Fibroblast of skin of left biceps (primary cell): ENCODE data around the gene ZNF569.
"Not testable (repeated sequence)": the region's sequence is repeated elsewhere in the genome, so short reads cannot be mapped to it uniquely, and the experiment has no call there.

Experiments used
- DNase-seq, 2 experiments: peaks; one replicate each; pipeline ENCODE4 v3.0.0-alpha.2; 2013; ENCODE audit warnings: low read depth in 2 of 2

Gene ZNF569

GRCh38 chr19:37401078-37401477, 66.2 kb downstream of the ZNF569 start:
- no peak for DNase-seq

DNA sequence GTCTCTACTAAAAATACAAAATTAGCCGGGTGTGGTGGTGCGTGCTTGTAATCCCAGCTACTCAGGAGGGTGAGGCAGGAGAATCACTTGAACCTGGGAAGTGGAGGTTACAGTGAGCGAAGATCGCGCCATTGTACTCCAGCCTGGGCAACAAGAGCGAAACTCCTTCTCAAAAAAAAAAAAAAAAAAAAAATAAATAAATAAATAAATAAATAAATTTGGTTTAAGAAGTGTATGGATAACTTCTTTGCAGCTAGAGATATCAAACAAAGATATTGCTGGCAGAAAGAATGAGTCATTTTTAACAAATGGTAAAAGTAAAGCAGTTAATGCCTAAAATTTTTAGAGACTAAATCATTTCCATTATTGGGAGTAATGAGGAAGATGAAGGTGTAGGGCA, 75.8 kb downstream of the ZNF569 start:
- DNase-seq = not testable (repeated sequence)

- no peak for DNase-seq
Observed at GRCh38 chr19:37389234-37389633, 78.0 kb downstream of the ZNF569 start.

DNA sequence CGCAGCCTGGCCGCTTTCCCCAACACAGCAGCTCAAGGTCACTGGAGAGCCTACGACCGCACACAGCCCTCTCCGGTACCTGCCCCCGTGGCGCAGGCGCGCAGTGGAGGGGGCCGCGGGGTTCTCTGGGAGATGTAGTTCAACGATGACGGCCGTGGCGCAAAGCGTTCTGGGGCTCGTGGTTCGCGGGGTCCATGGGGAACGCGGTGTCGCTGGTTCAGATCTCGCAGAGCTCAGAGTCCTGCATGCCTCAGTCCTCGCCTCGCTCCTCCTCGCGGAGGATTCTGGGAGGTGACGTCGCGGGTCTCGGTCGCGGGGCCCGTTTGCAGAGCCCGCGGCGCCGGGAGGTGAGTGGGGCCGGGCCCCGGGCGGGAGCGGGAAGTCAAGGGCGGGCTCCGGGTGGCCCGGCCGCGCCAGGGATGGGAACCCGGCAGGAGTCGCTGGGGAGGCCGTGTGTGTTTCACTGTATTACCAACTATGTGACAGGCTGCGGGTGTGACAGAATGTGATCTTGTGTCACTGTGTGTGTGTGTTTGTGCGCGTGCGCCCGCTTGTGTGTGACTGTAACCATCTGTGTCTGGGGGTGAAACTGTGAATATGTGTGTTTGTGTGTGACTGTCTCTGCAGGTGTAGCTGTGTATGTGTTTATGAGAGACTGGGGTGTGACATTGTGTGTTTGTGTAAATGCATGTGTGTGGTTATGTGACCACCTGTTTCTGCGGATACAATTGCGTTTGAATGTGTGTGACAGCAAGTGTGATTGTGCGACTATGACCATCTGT, 96.2 kb downstream of the ZNF569 start, which contains the start of gene ZNF527:
TSS of gene ZNF527 (plus strand) at position 220 of the 782 bp plus-strand sequence. CDS start 3,100 bp downstream, outside the sequence.
- peak; percentile 87 to 88 for DNase-seq

DNA sequence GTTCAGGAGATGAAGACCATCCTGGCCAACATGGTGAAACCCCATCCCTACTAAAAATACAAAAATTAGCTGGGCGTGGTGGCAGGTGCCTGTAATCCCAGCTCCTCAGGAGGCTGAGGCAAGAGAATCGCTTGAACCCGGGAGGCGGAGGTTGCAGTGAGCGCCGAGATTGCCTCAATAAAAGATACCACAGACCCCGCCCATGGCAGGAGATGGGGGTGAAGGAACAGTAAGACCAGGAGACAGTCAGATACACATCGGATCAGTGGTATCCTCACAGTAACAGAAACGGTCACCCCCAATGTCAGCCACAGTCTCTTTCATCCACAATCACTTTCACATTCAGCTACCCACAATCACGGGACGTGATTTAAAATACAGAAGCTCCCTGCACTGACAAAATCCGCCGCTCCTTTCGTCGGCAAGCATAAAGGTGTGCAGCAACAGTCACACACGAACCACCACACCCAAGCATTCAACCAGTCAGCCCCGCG, 96.8 kb downstream of the ZNF569 start:
- not testable (repeated sequence) for DNase-seq

- DNase-seq = no peak
Observed at GRCh38 chr19:37362733-37363132, 104.5 kb downstream of the ZNF569 start.

GRCh38 chr19:37361994-37362393, 105.2 kb downstream of the ZNF569 start:
- no peak for DNase-seq
